Hepatic stellate cell (primary cell): ENCODE data around the gene PTDSS2.

Experiments
- DNase-seq: peaks from one replicate; pipeline ENCODE4 v3.0.0; 2011; ENCODE audit warnings: low spot score

Gene PTDSS2

GRCh38 chr11:469684-470560 is 19.8 kb downstream of the PTDSS2 start:
- DNase-seq = peak; percentile 96

- DNase-seq = no peak
Observed at GRCh38 chr11:471468-472145, 21.5 kb downstream of the PTDSS2 start.

- DNase-seq = no peak
Observed at GRCh38 chr11:472272-472671, 22.2 kb downstream of the PTDSS2 start.

- DNase-seq = no peak
Observed at GRCh38 chr11:472816-473215, 22.7 kb downstream of the PTDSS2 start.

GRCh38 chr11:473415-473814 is 23.3 kb downstream of the PTDSS2 start:
- DNase-seq = no peak

- no peak for DNase-seq
Observed at GRCh38 chr11:473962-474785, 24.1 kb downstream of the PTDSS2 start.

DNA sequence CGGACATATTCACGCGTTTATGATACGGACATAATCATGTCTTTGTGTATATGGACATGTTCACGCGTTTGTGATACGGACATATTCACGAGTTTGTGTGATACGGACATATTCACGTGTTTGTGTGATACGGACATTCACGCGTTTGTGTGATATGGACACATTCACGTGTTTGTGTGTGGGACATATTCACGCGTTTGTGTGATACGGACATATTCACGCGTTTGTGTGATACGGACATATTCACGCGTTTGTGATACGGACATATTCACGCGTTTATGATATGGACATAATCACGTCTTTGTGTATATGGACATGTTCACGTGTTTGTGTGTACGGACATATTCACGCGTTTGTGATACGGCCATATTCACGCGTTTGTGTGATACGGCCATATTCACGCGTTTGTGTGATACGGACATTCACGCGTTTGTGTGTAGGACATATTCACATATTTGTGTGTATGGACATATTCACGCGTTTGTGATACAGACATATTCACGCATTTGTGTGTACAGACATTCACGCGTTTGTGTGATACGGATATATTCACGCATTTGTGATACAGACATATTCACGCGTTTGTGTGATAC is 24.9 kb downstream of the PTDSS2 start:
- no peak for DNase-seq

DNA sequence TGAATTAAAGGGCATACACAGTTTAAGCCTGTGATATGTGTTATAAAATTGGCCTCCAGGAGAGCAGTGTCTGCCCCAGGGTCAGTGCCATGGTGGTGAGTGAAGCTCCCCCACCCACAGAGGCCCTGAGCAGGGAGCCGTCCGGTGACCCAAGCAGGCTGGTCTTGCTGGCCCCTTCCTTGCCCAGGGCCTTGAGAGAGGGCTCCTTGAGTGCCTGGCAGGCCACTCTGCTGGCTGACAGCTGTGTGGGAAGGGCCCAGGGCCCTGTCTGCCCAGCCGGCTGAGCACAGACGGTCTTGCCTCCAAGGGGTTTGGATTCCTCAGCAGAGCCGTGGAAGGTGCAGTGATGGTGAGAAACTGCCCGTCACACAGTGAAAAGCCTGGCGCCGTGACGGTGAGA is 25.9 kb downstream of the PTDSS2 start:
- DNase-seq = no peak

DNA sequence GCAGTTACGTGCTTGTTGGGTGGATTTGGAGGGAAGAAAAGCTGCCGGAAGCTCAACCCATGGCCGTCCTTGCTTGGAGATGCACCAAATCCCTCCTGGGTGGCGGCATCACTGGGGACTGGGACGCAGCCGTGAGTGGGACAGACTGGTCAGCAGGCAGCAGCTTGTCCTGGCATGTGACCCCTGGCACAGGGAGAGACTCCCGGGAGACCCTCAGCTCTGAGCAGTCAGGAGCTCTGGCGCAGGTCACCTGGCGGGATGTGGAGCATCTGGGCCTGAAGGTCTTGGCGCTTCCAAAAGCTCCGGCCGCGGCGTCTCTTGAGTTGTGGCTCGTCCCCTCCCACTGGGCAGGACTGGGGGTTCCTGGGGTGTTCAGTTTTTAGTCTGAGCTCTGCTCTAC is 26.3 kb downstream of the PTDSS2 start:
- DNase-seq = no peak

GRCh38 chr11:477052-477715 is 27.1 kb downstream of the PTDSS2 start:
- DNase-seq = no peak

DNA sequence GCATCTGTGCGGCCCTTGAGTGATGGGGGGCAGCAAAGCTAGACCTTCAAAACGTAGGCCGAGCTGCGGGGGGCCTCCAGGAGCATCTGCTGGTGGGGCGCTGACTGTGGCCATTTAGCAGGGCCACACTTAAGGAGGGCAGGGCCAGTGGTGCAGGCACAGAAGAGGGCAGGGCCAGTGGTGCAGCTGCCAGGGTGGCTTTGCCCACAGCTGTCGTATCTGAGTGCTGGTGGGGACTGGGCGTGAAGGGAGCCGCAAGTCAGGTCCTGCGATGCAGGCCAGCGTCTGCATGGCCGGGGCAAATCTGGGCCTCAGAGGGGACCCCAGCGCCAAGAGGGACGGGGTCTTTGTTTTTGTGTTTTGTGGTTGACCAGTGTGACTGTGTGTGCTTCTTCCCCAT is 29.2 kb downstream of the PTDSS2 start:
- no peak for DNase-seq

DNA sequence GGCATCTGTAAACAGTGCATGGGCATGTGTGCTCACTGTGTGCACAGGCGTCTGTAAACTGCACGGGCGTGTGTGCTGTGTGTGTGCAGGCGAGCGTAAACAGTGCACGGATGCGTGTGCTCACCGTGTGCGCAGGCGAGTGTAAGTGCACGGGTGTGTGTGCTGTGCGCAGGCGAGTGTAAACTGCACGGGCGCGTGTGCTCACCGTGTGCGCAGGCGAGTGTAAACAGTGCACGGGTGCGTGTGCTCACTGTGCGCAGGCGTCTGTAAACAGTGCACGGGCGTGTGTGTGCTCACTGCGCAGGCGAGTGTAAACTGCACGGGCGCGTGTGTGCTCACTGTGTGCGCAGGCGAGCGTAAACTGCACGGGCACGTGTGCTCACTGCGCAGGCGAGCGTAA is 34.5 kb downstream of the PTDSS2 start:
- DNase-seq = no peak

DNA sequence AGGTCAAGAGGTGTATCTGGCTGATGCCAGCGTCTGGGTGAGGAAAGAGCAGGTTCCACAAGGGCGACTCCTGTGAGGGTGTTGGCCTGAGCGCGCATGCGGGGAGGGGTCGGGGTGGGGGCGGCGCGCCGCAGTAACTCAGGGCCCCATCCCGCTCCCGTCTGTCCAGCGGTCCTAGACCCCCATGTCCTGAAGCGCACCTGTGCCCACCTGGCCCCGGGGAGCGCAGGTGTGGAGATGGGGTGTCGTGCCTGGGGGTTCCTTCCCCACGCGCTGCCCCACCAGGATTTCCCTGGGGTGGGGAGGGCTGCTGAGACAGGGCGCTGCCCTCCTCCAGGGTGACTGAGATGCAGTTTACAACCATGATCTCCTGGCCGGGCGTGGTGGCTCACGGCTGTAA is 36.1 kb downstream of the PTDSS2 start:
- DNase-seq = no peak

DNA sequence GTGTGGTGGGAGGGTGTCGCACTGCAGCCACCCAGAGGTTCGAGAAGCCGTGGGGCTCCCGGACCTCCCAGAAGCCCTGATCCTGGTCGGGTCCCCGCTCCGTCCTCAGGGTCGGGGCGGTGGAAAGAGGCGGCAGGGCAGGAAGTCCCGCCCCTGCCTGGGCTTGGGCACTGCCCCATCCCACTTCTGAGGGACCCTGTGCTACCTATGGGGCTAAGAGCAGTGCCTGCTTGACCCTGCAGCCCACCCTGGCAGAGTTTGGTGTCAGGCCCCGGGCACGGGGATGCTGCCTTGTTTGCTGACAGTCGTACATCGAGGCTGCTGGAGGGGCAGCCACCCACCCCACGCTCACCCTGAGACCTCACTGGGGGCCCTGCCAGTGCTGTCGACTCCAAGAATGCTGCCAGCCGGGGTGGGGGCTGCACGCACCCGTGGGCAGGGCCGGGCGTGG is 37.5 kb downstream of the PTDSS2 start:
- DNase-seq = no peak

DNA sequence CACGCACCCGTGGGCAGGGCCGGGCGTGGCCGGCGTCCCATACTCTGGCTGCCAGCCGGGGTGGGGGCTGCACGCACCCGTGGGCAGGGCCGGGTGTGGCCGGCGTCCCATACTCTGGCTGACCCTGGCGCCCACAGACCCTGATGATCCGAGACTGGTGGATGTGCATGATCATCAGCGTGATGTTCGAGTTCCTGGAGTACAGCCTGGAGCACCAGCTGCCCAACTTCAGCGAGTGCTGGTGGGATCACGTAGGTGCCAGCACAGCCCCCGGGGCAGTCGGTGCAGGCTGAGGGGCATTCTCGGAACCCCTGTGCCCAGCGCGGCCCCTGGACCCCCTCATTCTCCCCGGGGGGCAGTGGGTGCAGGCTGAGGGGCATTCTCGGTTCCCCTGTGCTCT is 38.0 kb downstream of the PTDSS2 start:
- DNase-seq = no peak

DNA sequence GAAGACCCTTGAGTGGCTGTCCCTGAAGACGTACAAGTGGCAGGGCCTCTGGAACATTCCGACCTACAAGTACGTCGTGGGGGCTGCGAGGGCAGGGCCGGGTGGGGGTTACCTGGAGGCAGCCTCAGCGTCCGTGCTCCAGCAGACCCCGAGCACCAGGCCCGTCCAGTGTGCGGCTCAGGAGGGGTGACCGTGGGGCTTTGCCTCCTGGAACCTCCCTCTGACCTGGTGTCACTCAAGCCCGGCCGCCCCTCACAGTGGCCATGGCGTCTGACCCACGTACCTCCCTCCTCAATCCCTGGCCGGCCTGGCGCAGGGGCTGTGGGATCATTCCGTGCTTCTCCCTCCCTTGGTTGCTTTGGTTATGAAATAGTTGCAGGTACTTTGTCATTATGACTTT is 38.5 kb downstream of the PTDSS2 start:
- no peak for DNase-seq

DNA sequence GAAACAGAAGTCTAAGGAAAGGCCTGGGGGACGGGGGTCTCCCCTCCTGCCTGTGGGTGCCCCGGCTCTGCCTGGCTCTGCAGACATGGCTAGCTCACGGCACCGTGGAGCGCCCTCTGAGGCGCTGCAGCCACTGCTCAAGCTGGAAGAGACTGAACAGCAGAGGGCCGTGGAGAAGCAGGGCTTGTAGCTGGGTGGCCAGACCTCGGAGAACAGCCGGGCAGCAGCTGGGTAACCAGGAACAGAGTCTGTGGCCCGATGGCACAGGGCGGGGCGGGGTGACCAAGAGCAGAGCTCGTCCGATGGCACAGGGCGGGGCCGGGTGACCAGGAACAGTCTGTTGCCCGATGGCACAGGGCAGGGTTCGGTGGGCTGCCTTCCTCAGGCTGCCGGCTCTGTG is 38.9 kb downstream of the PTDSS2 start:
- DNase-seq = no peak

DNA sequence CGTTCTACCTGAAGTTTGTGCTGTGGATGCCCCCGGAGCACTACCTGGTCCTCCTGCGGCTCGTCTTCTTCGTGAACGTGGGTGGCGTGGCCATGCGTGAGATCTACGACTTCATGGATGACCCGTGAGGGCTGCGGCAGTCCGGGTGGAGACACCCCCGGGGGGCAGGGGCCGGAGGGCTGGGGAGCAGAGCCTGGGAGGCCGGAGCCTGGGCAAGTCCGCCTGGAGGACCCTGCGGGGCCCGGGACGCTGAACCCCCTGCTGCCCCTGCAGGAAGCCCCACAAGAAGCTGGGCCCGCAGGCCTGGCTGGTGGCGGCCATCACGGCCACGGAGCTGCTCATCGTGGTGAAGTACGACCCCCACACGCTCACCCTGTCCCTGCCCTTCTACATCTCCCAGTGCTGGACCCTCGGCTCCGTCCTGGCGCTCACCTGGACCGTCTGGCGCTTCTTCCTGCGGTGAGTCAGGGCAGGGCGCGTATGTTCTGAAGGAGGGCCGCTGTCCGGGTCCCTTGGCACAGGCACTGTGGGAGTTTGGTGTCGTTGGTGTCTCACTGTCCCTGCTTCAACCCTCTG is 39.6 kb downstream of the PTDSS2 start:
- no peak for DNase-seq

- DNase-seq = no peak
Observed at GRCh38 chr11:490186-490929, 40.3 kb downstream of the PTDSS2 start.

GRCh38 chr11:490930-491260 is 40.8 kb downstream of the PTDSS2 start:
- DNase-seq = no peak

- DNase-seq = no peak
Observed at GRCh38 chr11:491358-491757, 41.3 kb downstream of the PTDSS2 start.
